GM12878 (cell line): ENCODE measurements around the gene PPM1E. TPM values are rescaled to one million over a fixed set of nuclear protein-coding genes. Genes with fewer than 3 reads are reported as not detected.

ENCODE experiments used
- ATAC-seq: fragments of 200-7000 bp; cut with Tn5 transposase; 3 replicates; pipeline ENCODE4 v1.9.1; 2020; ENCODE audit warnings: mild to moderate bottlenecking, moderate library complexity
- BruUV-seq: library from RNA; stranded (reverse); fragments of 400-500 nt; replicated peaks from 2 replicates; lab custom pipeline; 2021; lab: Mats Ljungman, UMichigan
- CTCF ChIA-PET: fragments of 300-600 bp; sonication (Branson Sonifier 250); formaldehyde crosslinking; extraction: SDS; loops from one replicate; lab custom pipeline; 2021; ENCODE audit warnings: inconsistent platforms; lab: Yijun Ruan, JAX
- POLR2A ChIA-PET: fragments of 350-600 bp; formaldehyde crosslinking; extraction: SDS; loops from one replicate; lab custom pipeline; 2021; ENCODE audit warnings: inconsistent platforms; lab: Charles Lee
- RAD21 ChIA-PET: fragments of 300-600 bp; sonication (Branson Sonifier 250); formaldehyde crosslinking; loops from one replicate; lab custom pipeline; 2023; ENCODE audit warnings: antibody characterized with exemption; ENCODE audit not compliant: unreplicated experiment; lab: Charles Lee
- SMC1A ChIA-PET: fragments of 300-600 bp; sonication (Branson Sonifier 250); formaldehyde crosslinking; loops from one replicate; lab custom pipeline; 2023; ENCODE audit not compliant: unreplicated experiment, uncharacterized antibody; lab: Charles Lee
- DNase-seq: peaks from one replicate; pipeline ENCODE4 v3.0.0-alpha.2; 2011; ENCODE audit warnings: low read depth, low spot score
- FAIRE-seq: peaks from 3 replicates; lab custom pipeline; 2011; peaks lifted over from hg19 to GRCh38; lab: Jason Lieb, UNC
- H2AFZ ChIP-seq: 2 replicates; pipeline ENCODE4 v1.6.0; 2011; ENCODE audit warnings: low read depth, low read length, control low read depth; ENCODE audit not compliant: control insufficient read depth
- H3K27ac ChIP-seq: 2 replicates; pipeline ENCODE4 v1.5.1; 2011; ENCODE audit warnings: control low read depth; ENCODE audit not compliant: control insufficient read depth, insufficient read depth
- H3K27me3 ChIP-seq, 2 experiments: replicated peaks in 1 of 2; 2 replicates each; pipeline versions ENCODE4 v1.6.0 to v1.6.1; 2011; ENCODE audit warnings: low read length in 1 of 2; ENCODE audit not compliant: control insufficient read depth in 2 of 2, insufficient read depth in 2 of 2
- H3K36me3 ChIP-seq, 2 experiments: 2 replicates each; pipeline ENCODE4 v1.5.1; 2011; ENCODE audit warnings: low read length in 1 of 2; ENCODE audit not compliant: control insufficient read depth in 2 of 2, insufficient read depth in 2 of 2
- H3K4me1 ChIP-seq: 2 replicates; pipeline ENCODE4 v1.6.1; 2011; ENCODE audit warnings: mild to moderate bottlenecking, low read length, moderate library complexity, mixed read lengths; ENCODE audit not compliant: control insufficient read depth, insufficient read depth
- H3K4me2 ChIP-seq: 2 replicates; pipeline ENCODE4 v1.6.0; 2011; ENCODE audit warnings: control low read depth; ENCODE audit not compliant: control insufficient read depth, insufficient read depth
- H3K4me3 ChIP-seq: fragments of 200-600 bp; sonication (generic); 2 replicates; pipeline ENCODE4 v1.5.1; 2016
- H3K79me2 ChIP-seq: 2 replicates; pipeline ENCODE4 v1.6.0; 2011; ENCODE audit warnings: low read length; ENCODE audit not compliant: control insufficient read depth, insufficient read depth
- H3K9ac ChIP-seq: 2 replicates; pipeline ENCODE4 v1.8.0; 2011; ENCODE audit warnings: low read length, control low read depth, mixed read lengths; ENCODE audit not compliant: control insufficient read depth, insufficient read depth
- H3K9me3 ChIP-seq: replicated peaks from 3 replicates; pipeline ENCODE4 v1.5.1; 2011; ENCODE audit warnings: mild to moderate bottlenecking, low read length; ENCODE audit not compliant: control insufficient read depth, insufficient read depth
- H4K20me1 ChIP-seq: 2 replicates; pipeline ENCODE4 v1.6.0; 2011; ENCODE audit not compliant: control insufficient read depth, insufficient read depth
- BACH1 ChIP-seq: fragments of 450-650 bp; IDR thresholded peaks from 2 replicates; pipeline ENCODE4 v1.6.1; 2017; ENCODE audit warnings: mild to moderate bottlenecking, borderline replicate concordance
- CHD2 ChIP-seq: IDR thresholded peaks from 2 replicates; pipeline ENCODE4 v1.6.1; 2011; ENCODE audit warnings: low read depth, low read length, improper control_type of control experiment, borderline replicate concordance
- CTCF ChIP-seq, 3 experiments: IDR thresholded peaks in 2 of 3; conservative IDR thresholded peaks in 1 of 3; 2 replicates each; pipeline ENCODE4 v1.5.1; 2011; ENCODE audit warnings: low read depth in 3 of 3, low read length in 3 of 3, mild to moderate bottlenecking in 3 of 3, control low read depth in 2 of 3, moderate library complexity in 2 of 3, inconsistent platforms in 1 of 3, mixed read lengths in 1 of 3; ENCODE audit not compliant: control insufficient read depth in 2 of 3, insufficient read depth in 1 of 3; ENCODE audit errors: extremely low read depth in 1 of 3
- ETV6 ChIP-seq, 2 experiments: fragments of 450-650 bp in 1 of 2; IDR thresholded peaks in 1 of 2; conservative IDR thresholded peaks in 1 of 2; 2 replicates each; pipeline ENCODE4 v1.6.1; 2014; ENCODE audit warnings: antibody characterized with exemption in 1 of 2, borderline replicate concordance in 1 of 2, low read depth in 1 of 2, mild to moderate bottlenecking in 1 of 2, moderate library complexity in 1 of 2
- GABPA ChIP-seq: IDR thresholded peaks from 2 replicates; pipeline ENCODE4 v1.6.1; 2014; ENCODE audit warnings: antibody characterized with exemption, low read depth, mild to moderate bottlenecking, inconsistent platforms
- NFXL1 ChIP-seq: fragments of 450-650 bp; IDR thresholded peaks from 2 replicates; pipeline ENCODE4 v1.6.1; 2017; ENCODE audit warnings: antibody characterized with exemption, mild to moderate bottlenecking, borderline replicate concordance
- RAD21 ChIP-seq: IDR thresholded peaks from 2 replicates; pipeline ENCODE4 v1.6.1; 2011; ENCODE audit warnings: mild to moderate bottlenecking, low read depth, low read length, moderate library complexity; ENCODE audit not compliant: insufficient read depth
- RUNX3 ChIP-seq: IDR thresholded peaks from 2 replicates; pipeline ENCODE4 v1.6.1; 2012; ENCODE audit warnings: low read length, inconsistent platforms
- SIX5 ChIP-seq: IDR thresholded peaks from 2 replicates; pipeline ENCODE4 v1.6.1; 2011; ENCODE audit warnings: mild to moderate bottlenecking, low read depth, low read length, moderate library complexity; ENCODE audit not compliant: severe bottlenecking
- SMAD1 ChIP-seq: fragments of 450-650 bp; IDR thresholded peaks from 2 replicates; pipeline ENCODE4 v1.6.1; 2018; ENCODE audit warnings: mild to moderate bottlenecking, low read depth; ENCODE audit not compliant: partially characterized antibody
- SMC3 ChIP-seq: IDR thresholded peaks from 2 replicates; pipeline ENCODE4 v1.6.1; 2011; ENCODE audit warnings: low read length, improper control_type of control experiment, borderline replicate concordance
- SRF ChIP-seq, 2 experiments: IDR thresholded peaks; 2 replicates each; pipeline ENCODE4 v1.6.1; 2011; ENCODE audit warnings: low read depth in 2 of 2, low read length in 2 of 2, mild to moderate bottlenecking in 1 of 2, moderate library complexity in 1 of 2
- WGBS: methylation state at CpG from one replicate; pipeline ENCODE4 v1.1.6; 2016; ENCODE audit warnings: low lambda C conversion rate; ENCODE audit not compliant: insufficient replicate concordance, insufficient coverage; ENCODE audit errors: missing lambda C conversion rate; 5-methylcytosine and 5-hydroxymethylcytosine counted together
- in situ Hi-C: fragments of 300-500 bp; cut with MboI; formaldehyde crosslinking; loops from 9 replicates; pipeline ENCODE4 v1.14.3; 2018; ENCODE audit warnings: mixed read lengths
- intact Hi-C: fragments of 100-400 bp; cut with micrococcal nuclease; formaldehyde crosslinking; loops from one replicate; pipeline ENCODE4 v1.14.2; 2022; ENCODE audit not compliant: unreplicated experiment
- polyA plus RNA-seq, 11 experiments: library from polyadenylated mRNA; depleted of rRNA in 4 of 11; unstranded in 6 of 11; stranded (reverse) in 5 of 11; fragments of >200 nt; fragmentation: Nextera tagmentation in 4 of 11; fragmentation: Illumina TruSeq in 1 of 11; extraction: Ambion mirVana in 4 of 11; extraction: Trizol in 1 of 11; gene quantifications; 1 replicate in 1 of 11; 2 replicates in 10 of 11; pipeline versions ENCODE4 v1.2.1 to v1.2.3, GENCODE V29; 2011 to 2016; ENCODE audit warnings: inconsistent platforms in 2 of 11, missing spikeins in 2 of 11, low read depth in 1 of 11
- total RNA-seq, 4 experiments: library from RNA; depleted of rRNA in 3 of 4; stranded (reverse); fragments of >200 nt in 3 of 4; fragmentation: Illumina TruSeq in 1 of 4; extraction: Trizol in 1 of 4; gene quantifications; 2 replicates each; pipeline versions ENCODE4 v1.2.1 to v1.2.3, GENCODE V29; 2013 to 2021
- TF ChIP-seq, protein P1 (sequence below): fragments of 450-650 bp; IDR thresholded peaks from 2 replicates; pipeline ENCODE4 v1.6.1; 2017; ENCODE audit warnings: mild to moderate bottlenecking, low read depth, inconsistent platforms; ENCODE audit not compliant: poor library complexity, severe bottlenecking

The PPM1E gene
- total and polyA plus RNA-seq, 10 of the 15 experiments (the other 5 are each of a cell fraction or from before 2014, with no cell fraction given) = 0.07 to 0.28 (median 0.16) TPM

DNA sequence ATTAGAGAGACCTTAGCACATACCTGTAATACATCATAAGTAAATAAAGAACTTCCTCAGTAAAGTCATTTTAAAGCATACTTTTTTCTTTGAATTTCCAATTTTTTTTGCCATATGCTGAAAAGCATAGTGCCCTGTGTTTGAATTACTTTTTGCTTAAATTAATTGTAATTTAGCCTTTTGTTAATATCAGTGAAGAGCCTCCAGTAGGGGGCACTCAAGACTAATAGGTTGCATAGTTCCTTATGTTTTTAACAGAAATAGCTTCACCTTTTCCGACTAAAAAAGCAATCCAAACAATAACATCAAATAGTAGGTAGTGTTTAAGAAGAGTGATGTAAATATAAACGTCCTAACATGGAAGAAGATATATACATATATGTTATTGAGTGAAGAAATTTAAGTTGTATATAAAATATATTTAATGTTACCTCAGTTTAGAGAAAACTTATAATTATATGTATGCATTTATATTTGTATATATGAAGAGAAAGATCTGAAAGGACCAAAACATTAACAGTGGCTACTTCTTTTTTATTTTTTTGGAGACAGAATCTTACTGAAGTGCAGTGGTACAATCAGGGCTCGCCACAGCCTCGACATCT is 44.6 kb upstream of the PPM1E start:
- no TSS peak for BruUV-seq
- TF ChIP-seq SMAD1 (no peak), NFXL1 (0 out of 2 replicates have a peak, but pooled peaks have one; percentile 19), BACH1 (no peak), CTCF (IDR thresholded peaks at IDR 0.05 in 2 of 3, conservative IDR thresholded peaks at IDR 0.05 in 1 of 3; ENCODE audit: control insufficient read depth in 2 of 3, extremely low read depth in 1 of 3, insufficient read depth in 1 of 3, low read depth in 3 of 3, low read length in 3 of 3) (peak; percentile 57 to 71 (median 59)), GABPA (no peak), RUNX3 (no peak), RAD21 (peak; percentile 92), SIX5 (no peak), ETV6 (conservative IDR thresholded peaks at IDR 0.05 in 1 of 2, IDR thresholded peaks at IDR 0.05 in 1 of 2; ENCODE audit: borderline replicate concordance in 1 of 2, low read depth in 1 of 2) (peak in 1 of 2 experiments; percentile 89; a peak in 1 of 4 replicates), SMC3 (peak; percentile 71; the same call in 1 of the 2 replicates), SRF (IDR thresholded peaks at IDR 0.05; ENCODE audit: low read depth in 2 of 2, low read length in 2 of 2) (no peak), CHD2 (no peak)
- TF ChIP-seq, protein P1, sequence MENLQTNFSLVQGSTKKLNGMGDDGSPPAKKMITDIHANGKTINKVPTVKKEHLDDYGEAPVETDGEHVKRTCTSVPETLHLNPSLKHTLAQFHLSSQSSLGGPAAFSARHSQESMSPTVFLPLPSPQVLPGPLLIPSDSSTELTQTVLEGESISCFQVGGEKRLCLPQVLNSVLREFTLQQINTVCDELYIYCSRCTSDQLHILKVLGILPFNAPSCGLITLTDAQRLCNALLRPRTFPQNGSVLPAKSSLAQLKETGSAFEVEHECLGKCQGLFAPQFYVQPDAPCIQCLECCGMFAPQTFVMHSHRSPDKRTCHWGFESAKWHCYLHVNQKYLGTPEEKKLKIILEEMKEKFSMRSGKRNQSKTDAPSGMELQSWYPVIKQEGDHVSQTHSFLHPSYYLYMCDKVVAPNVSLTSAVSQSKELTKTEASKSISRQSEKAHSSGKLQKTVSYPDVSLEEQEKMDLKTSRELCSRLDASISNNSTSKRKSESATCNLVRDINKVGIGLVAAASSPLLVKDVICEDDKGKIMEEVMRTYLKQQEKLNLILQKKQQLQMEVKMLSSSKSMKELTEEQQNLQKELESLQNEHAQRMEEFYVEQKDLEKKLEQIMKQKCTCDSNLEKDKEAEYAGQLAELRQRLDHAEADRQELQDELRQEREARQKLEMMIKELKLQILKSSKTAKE = peak; percentile 35
- DNase-seq = no peak
- 49% methylated on average over 4 of the region's 4 CpGs for WGBS
- no peaks in the 10 kb centered on the region for H3K27me3 ChIP-seq
- ChIA-PET SMC1A (interaction anchor here (0.6 to 5.7 kb wide), 15 partner anchors 9 to 318 kb away, joined by 3 to 62 read pairs (median 3); no protein-coding TSS in a partner anchor), CTCF (interaction anchor here (0.6 to 6.1 kb wide), 24 partner anchors 8 to 494 kb away, joined by 3 to 110 read pairs (median 4); partner anchors contain the start of genes RAD51C and TEX14), RAD21 (interaction anchor here (0.6 to 5.2 kb wide), 9 partner anchors 9 to 305 kb away, joined by 3 to 71 read pairs (median 3); partner anchors contain the start of gene RAD51C), POLR2A (interaction anchor here (0.6 to 1.0 kb wide), 4 partner anchors 14 to 449 kb away, joined by 3 to 4 read pairs (median 3); no protein-coding TSS in a partner anchor)
- H3K9me3 ChIP-seq = no peaks in the 10 kb centered on the region
- no peak overlapping the region for H3K27ac ChIP-seq
- H3K9ac ChIP-seq = no peak overlapping the region
- in situ Hi-C loops (loop anchor here (5.0 kb wide), 1 partner anchor 296 kb away; no protein-coding TSS in a partner anchor), intact Hi-C loops (loop anchor here (1.0 kb wide), 1 partner anchor 294 kb away; no protein-coding TSS in a partner anchor)
- peak; percentile 45; the same call in 2 of the 3 replicates for ATAC-seq
- H3K4me3 ChIP-seq = no peak overlapping the region
- no peak overlapping the region; the same call in 1 of the 2 replicates for H2AFZ ChIP-seq
- no peaks in the 10 kb centered on the region for H3K79me2 ChIP-seq
- no peaks in the 10 kb centered on the region for H4K20me1 ChIP-seq
- H3K4me2 ChIP-seq = no peak overlapping the region
- FAIRE-seq = no peak
- H3K36me3 ChIP-seq = peaks cover 0 to 4% of the 10 kb centered on the region in 2 experiments; a peak in 3 of 4 replicates
- peaks cover 17% of the 10 kb centered on the region for H3K4me1 ChIP-seq
